DND-41 (cell line): ENCODE results near the gene HRH1.

Experiments used
- ATAC-seq: fragments of 200-7000 bp; cut with Tn5 transposase; 3 replicates; pipeline ENCODE4 v1.9.1; 2021; ENCODE audit warnings: low read depth; ENCODE audit not compliant: insufficient read depth
- DNase-seq: peaks from one replicate; pipeline ENCODE4 v3.0.0-alpha.2; 2020
- H2AFZ ChIP-seq: 2 replicates; pipeline ENCODE4 v1.6.0; 2012; ENCODE audit warnings: low read depth, low read length
- H3K27ac ChIP-seq: 2 replicates; pipeline ENCODE4 v1.5.1; 2012; ENCODE audit warnings: low read length, inconsistent platforms
- H3K27me3 ChIP-seq: fragments of 200-600 bp; sonication (generic); 2 replicates; pipeline ENCODE4 v1.6.0; 2012; ENCODE audit warnings: low read length, mild to moderate bottlenecking, inconsistent platforms; ENCODE audit not compliant: insufficient read depth, poor library complexity
- H3K36me3 ChIP-seq: 2 replicates; pipeline ENCODE4 v1.5.1; 2012; ENCODE audit warnings: low read length, inconsistent platforms; ENCODE audit not compliant: insufficient read depth
- H3K4me1 ChIP-seq: 2 replicates; pipeline ENCODE4 v1.5.1; 2012; ENCODE audit warnings: mild to moderate bottlenecking, low read length; ENCODE audit not compliant: insufficient read depth
- H3K4me2 ChIP-seq: 2 replicates; pipeline ENCODE4 v1.6.0; 2012; ENCODE audit warnings: mild to moderate bottlenecking, moderate library complexity, low read length, inconsistent platforms; ENCODE audit not compliant: insufficient read depth
- H3K4me3 ChIP-seq, 2 experiments: fragments of 200-600 bp in 1 of 2; shearing (Covaris generic) in 1 of 2; 2 replicates each; pipeline ENCODE4 v1.5.1; 2012 to 2016; ENCODE audit warnings: inconsistent platforms in 2 of 2, low read length in 2 of 2, mild to moderate bottlenecking in 2 of 2, low read depth in 1 of 2, moderate library complexity in 1 of 2
- H3K79me2 ChIP-seq: 2 replicates; pipeline ENCODE4 v1.6.0; 2012; ENCODE audit warnings: low read length, inconsistent platforms; ENCODE audit not compliant: insufficient read depth
- H3K9ac ChIP-seq: 2 replicates; pipeline ENCODE4 v1.6.0; 2012; ENCODE audit warnings: low read depth, mild to moderate bottlenecking, inconsistent platforms, low read length, moderate library complexity
- H3K9me3 ChIP-seq: 2 replicates; pipeline ENCODE4 v1.5.1; 2012; ENCODE audit warnings: low read length, moderate library complexity, mild to moderate bottlenecking, inconsistent platforms; ENCODE audit not compliant: insufficient read depth, severe bottlenecking
- H4K20me1 ChIP-seq: 2 replicates; pipeline ENCODE4 v1.6.0; 2012; ENCODE audit warnings: low read length; ENCODE audit not compliant: insufficient read depth
- CTCF ChIP-seq: IDR thresholded peaks from 2 replicates; pipeline ENCODE4 v1.5.1; 2012; ENCODE audit warnings: borderline replicate concordance, low read length, moderate library complexity, mild to moderate bottlenecking; ENCODE audit not compliant: poor library complexity, severe bottlenecking; ENCODE audit errors: extremely low read depth
- EZH2 ChIP-seq: IDR thresholded peaks from 3 replicates; pipeline ENCODE4 v1.6.1; 2012; ENCODE audit warnings: borderline replicate concordance, low read depth, mild to moderate bottlenecking, moderate library complexity, low read length, inconsistent platforms; ENCODE audit not compliant: severe bottlenecking

HRH1 gene

GRCh38 chr3:11195201-11195600 lies 40.9 kb downstream of the HRH1 start:
- TF ChIP-seq CTCF (no peak), EZH2 (no peak)
- H3K27me3 ChIP-seq, result peaks cover 6% of the 10 kb centered on the region
- H3K9ac ChIP-seq, result no peak overlapping the region
- ATAC-seq, result no peak
- no peaks in the 10 kb centered on the region for H3K36me3 ChIP-seq
- H3K4me1 ChIP-seq, result no peaks in the 10 kb centered on the region
- H3K27ac ChIP-seq, result no peak overlapping the region
- H3K4me2 ChIP-seq, result no peak overlapping the region
- H4K20me1 ChIP-seq, result no peaks in the 10 kb centered on the region
- H2AFZ ChIP-seq, result no peak overlapping the region
- no peaks in the 10 kb centered on the region for H3K9me3 ChIP-seq
- H3K4me3 ChIP-seq, result no peak overlapping the region
- no peaks in the 10 kb centered on the region for H3K79me2 ChIP-seq
- DNase-seq, result no peak

GRCh38 chr3:11195721-11196332 lies 41.5 kb downstream of the HRH1 start:
- Histone ChIP-seq H3K27me3 (peaks cover 6% of the 10 kb centered on the region), H3K36me3 (no peaks in the 10 kb centered on the region), H4K20me1 (no peaks in the 10 kb centered on the region), H3K9ac (no peak overlapping the region), H3K27ac (no peak overlapping the region), H3K79me2 (no peaks in the 10 kb centered on the region), H3K4me3 (no peak overlapping the region), H3K4me2 (no peak overlapping the region), H3K9me3 (no peaks in the 10 kb centered on the region), H2AFZ (no peak overlapping the region), H3K4me1 (no peaks in the 10 kb centered on the region)
- TF ChIP-seq EZH2 (no peak), CTCF (no peak)
- DNase-seq, result no peak
- ATAC-seq, result peak; percentile 49; the same call in 1 of the 3 replicates

- H4K20me1 ChIP-seq, result no peaks in the 10 kb centered on the region
- no peak for TF ChIP-seq EZH2
- TF ChIP-seq CTCF, result no peak
- H3K4me1 ChIP-seq, result no peaks in the 10 kb centered on the region
- no peak overlapping the region for H3K4me3 ChIP-seq
- H3K9me3 ChIP-seq, result no peaks in the 10 kb centered on the region
- H2AFZ ChIP-seq, result no peak overlapping the region
- no peak overlapping the region for H3K4me2 ChIP-seq
- no peak for DNase-seq
- ATAC-seq, result no peak
- H3K27me3 ChIP-seq, result no peaks in the 10 kb centered on the region
- H3K36me3 ChIP-seq, result no peaks in the 10 kb centered on the region
- no peak overlapping the region for H3K9ac ChIP-seq
- H3K79me2 ChIP-seq, result no peaks in the 10 kb centered on the region
- no peak overlapping the region for H3K27ac ChIP-seq
Measured at GRCh38 chr3:11197484-11197883, 43.2 kb downstream of the HRH1 start.

- Histone ChIP-seq H3K36me3 (no peaks in the 10 kb centered on the region), H4K20me1 (no peaks in the 10 kb centered on the region), H3K4me3 (no peak overlapping the region), H3K4me1 (no peaks in the 10 kb centered on the region), H3K27ac (no peak overlapping the region), H3K9ac (no peak overlapping the region), H3K4me2 (no peak overlapping the region), H3K27me3 (no peaks in the 10 kb centered on the region), H2AFZ (no peak overlapping the region), H3K79me2 (no peaks in the 10 kb centered on the region), H3K9me3 (no peaks in the 10 kb centered on the region)
- TF ChIP-seq EZH2 (no peak), CTCF (no peak)
- no peak for DNase-seq
- no peak for ATAC-seq
Measured at GRCh38 chr3:11198070-11198469, 43.8 kb downstream of the HRH1 start.
